GM18520 (cell line): ENCODE data around the gene RUNX1.

Experiments
- ATAC-seq: cut with Tn5 transposase; IDR thresholded peaks from one replicate; pipeline ENCODE4 v1.9.1; 2021; ENCODE audit not compliant: unreplicated experiment

The RUNX1 gene

DNA sequence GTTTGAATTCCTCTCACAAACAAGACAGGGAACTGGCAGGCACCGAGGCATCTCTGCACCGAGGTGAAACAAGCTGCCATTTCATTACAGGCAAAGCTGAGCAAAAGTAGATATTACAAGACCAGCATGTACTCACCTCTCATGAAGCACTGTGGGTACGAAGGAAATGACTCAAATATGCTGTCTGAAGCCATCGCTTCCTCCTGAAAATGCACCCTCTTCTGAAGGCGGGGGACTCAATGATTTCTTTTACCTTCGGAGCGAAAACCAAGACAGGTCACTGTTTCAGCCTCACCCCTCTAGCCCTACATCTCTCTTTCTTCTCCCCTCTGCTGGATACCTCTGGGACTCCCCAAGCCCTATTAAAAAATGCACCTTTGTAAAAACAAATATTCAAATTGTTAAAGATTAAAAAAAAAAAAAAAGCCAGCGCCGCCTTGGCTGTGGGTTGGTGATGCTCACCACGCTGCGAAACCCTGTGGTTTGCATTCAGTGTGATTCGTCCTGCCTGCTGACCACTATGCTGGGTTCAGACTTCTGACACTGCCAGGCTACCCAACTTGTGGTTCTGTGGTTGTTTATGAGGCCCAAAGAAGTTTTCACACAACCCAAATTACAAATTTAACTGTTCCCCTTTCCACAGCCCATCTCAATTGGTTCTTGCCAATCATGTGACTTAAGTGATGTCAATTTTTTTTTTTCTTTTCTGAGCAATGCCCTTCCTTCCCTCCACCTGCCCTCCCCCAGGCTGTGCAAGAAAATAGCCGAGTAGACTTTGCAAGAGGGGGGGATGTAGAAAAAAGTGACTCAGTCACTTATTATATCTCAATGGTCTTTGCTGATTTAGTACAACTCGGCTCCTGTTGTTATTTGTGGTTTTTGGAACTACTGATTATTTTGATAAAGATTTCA, at the start of gene RUNX1:
RUNX1 (minus strand) TSS at position 597 of the 912 bp plus-strand sequence.
- ATAC-seq: peak; percentile 38

GRCh38 chr21:35097525-35097924, 48.4 kb upstream of the RUNX1 start:
- ATAC-seq: no peak

- no peak for ATAC-seq
Measured at GRCh38 chr21:35096959-35097358, 47.9 kb upstream of the RUNX1 start.

DNA sequence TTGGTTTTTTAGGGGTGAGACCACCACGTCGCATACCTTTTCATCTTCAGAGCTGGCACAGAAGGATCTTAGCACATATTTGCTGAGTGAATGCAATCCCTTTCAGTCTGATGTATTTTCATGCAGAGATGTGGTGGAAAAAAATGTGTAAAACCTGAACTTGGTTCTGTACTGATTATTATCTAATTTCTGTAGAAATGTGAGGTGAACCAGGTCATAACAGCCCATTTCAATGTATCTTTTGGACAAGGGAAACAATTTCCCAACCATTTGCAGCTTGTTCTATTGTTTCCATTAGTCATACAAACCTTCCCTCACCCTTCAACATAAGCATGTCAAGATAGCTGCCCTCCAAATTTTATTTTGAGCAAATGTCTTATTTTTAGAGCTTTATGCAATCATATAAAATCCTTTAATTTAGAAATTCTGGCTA, 46.8 kb upstream of the RUNX1 start:
- ATAC-seq: no peak

DNA sequence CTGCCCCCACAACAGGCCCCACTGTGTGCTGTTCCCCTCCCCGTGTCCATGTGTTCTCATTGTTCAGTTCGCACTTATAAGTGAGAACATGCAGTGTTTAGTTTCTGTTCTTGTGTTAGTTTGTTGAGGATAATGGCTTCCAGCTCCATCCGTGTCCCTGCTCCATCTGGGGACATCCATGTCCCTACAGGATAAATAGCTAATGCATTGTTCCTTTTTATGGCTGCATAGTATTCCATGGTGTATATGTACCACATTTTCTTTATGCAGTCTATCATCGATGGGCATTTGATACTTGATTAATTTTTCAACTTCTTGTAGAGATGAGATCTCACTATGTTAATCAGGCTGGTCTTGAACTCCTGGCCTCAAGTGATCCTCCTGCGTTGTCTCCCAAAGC, 44.4 kb upstream of the RUNX1 start:
- ATAC-seq: no peak

DNA sequence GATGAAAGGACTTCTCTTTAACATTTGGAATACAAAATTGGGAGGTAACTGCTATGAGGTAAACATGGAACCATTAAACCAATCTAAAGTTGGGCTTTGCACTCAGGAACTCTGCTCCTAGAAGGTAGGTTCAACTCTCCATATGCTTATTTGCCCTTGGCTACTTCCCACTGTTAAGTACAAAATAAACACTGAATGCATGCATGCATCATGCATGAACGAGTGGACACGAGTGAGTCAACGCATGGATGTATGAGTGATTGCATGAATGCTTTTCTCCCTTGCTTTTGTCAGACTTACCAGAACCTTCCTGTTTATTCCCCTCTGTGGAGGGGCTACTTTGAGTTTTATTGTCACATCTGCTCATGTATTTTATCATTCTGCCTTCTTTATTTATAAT, 42.4 kb upstream of the RUNX1 start:
- no peak for ATAC-seq

DNA sequence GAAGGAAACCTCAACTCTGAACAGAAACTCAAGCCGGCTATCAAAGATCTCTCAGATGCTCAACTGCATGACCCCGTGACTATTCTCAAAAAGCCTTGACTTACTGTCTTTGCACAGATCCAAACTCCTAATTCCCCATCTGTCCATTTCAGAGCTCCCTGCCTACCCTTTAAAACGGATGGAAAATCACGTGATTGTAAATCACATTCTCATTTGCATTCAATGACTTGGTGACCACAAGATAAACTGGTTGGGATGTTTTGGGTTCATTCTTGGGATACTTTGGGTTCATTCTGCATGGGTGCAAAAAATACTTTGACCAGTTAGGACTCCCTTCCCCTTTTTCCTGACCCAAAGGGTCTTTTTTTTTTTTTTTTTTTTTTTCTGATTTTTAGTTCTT, 41.3 kb upstream of the RUNX1 start:
- ATAC-seq: no peak

- ATAC-seq: no peak
Measured at GRCh38 chr21:35088319-35088771, 39.2 kb upstream of the RUNX1 start.

- no peak for ATAC-seq
Measured at GRCh38 chr21:35086357-35086756, 37.3 kb upstream of the RUNX1 start.

DNA sequence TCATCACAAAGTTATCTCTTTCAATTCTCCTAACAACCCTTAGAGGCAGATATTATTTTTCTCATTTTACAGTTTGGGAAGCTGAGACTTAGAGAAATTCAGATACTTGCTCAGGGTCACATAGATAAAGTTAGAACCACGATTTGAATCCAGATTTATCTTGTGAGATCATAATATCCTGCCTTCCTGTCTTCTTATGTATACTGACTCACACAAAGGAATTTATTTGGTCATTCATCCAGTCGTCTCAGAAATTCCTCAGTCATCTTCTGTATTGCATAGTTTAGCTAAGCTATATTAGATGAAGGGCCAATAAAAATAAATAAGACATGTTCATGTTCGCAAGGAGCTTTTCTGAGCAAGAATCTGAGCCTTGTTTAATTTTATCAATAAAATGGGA, 35.8 kb upstream of the RUNX1 start:
- ATAC-seq: no peak

DNA sequence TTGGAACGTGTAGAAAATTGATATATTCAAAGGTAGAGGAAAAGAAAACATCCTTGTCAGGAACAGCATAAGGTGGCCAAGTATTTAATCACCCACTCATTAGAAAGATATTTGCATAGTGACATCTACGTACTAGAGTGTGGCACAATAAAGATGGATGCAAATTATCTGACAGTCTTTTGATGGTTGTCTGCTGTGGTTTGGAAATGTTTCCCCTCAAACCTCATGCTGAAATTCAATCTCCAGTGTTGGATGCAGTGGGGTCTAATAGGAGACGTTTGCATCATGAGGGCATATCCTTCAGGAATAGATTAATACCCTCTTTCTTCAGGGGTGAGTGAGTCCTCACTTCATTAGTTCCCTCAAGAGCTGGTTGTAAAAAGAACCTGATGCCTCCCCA, 34.1 kb upstream of the RUNX1 start:
- ATAC-seq: no peak

DNA sequence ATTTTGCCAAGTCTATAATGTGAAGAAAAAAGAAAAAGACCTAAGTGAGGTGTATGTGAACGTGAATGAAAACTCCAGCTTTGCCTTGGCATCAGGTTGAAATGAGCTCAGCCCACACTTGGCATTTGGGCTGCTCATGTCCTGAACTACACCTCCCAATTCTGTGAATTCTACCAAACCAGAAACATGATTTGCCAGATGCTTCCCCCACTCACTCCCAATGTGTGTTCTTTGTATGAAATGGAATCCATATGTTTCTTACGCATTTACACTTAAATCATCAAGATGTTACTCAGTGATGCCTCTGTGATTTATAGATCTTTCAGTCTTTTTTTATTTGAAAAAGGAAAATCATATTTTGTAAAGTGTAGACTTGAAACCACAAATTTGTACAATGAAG, 32.8 kb upstream of the RUNX1 start:
- no peak for ATAC-seq

DNA sequence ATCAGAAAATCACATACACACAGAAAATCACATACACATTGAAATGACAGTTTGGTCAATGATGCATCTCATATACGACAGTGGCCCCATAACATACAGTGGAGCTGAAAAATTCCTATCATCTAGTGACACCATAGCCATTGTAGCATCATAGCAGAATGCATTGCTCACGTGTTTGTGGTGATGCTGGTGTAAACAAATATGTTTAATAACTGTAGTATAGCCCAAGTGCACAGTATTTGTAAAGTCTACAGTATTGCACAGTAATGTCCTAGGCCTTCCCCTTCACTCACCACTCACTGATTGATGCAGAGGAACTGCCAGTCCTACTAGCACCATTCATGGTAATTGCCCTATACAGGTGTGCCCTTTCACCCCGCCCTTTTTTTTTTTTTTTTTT, 30.1 kb upstream of the RUNX1 start:
- ATAC-seq: no peak

DNA sequence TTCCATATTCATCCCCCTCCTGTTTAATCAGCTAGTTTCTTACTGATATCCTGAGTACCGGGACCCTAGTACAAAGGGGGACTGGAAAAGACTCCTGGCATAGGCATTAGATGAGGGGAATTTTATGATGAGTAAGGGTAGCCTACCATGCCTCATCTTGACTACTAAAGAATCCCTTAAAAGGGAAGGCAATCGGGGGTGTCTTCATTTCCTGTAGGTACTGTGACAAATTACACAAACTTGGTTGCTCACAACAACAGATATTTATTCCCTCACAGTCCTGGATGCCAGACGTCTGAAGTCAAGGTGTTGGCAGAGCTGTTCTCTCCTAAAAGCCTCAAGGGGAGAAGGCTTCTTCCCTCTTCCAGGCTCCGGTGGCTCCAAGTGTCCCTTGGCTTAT, 28.9 kb upstream of the RUNX1 start:
- ATAC-seq: no peak

- ATAC-seq: no peak
Measured at GRCh38 chr21:35077466-35077865, 28.4 kb upstream of the RUNX1 start.

- no peak for ATAC-seq
Measured at GRCh38 chr21:35075546-35075945, 26.4 kb upstream of the RUNX1 start.

GRCh38 chr21:35072960-35073359, 23.9 kb upstream of the RUNX1 start:
- no peak for ATAC-seq

DNA sequence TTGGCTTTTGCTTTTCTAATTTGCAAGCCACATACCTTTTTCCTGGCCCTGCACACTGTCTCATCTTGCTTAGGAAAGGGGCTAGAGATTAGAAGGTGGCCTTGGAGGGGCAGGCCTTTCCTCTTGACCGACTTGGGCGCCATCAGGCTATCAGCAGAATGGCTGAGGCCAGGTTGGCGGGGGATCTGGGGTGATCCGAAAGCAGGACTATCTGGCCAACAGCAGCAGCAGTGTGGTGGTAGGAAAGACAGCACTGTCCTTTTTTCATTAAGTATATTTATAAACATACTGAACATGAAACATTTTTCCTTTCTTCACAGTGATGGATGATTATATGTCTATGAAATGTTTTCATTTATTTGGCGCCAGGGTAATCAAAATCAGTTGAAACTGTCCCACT, 23.5 kb upstream of the RUNX1 start:
- no peak for ATAC-seq

GRCh38 chr21:35071347-35071746, 22.2 kb upstream of the RUNX1 start:
- ATAC-seq: no peak

- no peak for ATAC-seq
Measured at GRCh38 chr21:35070436-35070835, 21.3 kb upstream of the RUNX1 start.

GRCh38 chr21:35066824-35067223, 17.7 kb upstream of the RUNX1 start:
- no peak for ATAC-seq

DNA sequence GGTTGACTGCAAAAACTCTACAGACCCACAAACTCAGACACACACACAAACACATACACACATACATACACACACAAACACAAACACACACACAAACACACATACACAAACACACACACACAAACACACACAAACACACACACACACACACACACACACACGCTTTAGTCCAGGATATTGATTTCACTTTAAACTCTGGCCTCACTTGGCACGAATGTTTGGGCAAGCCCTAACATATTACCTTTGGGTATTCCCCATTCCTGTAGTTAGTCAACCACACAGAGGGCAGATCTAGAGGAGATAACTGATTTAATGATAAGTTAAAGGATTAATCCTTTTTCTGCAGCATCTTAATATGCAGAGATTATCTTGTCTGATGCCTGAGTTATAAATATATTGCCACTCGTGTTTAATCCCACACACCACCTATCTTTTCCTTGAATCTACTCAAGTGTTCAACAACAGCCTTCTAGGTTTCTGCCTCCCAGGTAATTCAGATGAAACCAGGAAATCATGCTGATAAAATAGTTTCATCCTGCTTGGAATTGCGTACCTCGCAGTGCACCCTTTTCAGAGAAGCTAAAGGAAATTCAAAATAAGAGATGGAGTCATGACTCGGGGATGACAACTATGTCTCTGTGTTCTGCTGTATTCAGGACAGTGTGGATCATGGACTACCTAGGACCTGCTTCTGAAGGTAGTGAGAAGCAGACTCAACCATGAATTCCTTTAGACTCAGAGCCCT, 14.5 kb upstream of the RUNX1 start:
- no peak for ATAC-seq
